Lung microvascular endothelial cell (primary cell): ENCODE results near the gene CYBA. TPM values are rescaled to one million over a fixed set of nuclear protein-coding genes. Genes with fewer than 3 reads are reported as not detected.
A peak's percentile ranks its signal among the peaks of the same experiment; 100 is the strongest.

Source experiments
- DNase-seq, 2 donors: peaks; one replicate each; pipeline versions ENCODE4 v3.0.0 to v3.0.0-alpha.2; 2010; ENCODE audit warnings: low read depth in 2 of 2
- total RNA-seq: library from RNA; depleted of rRNA; stranded (reverse); fragments of >200 nt; gene quantifications from 2 replicates; pipeline ENCODE4 v1.2.1, GENCODE V29; 2014

Gene CYBA
- total RNA-seq, 1 donor from 2014 or later: 458 TPM

DNA sequence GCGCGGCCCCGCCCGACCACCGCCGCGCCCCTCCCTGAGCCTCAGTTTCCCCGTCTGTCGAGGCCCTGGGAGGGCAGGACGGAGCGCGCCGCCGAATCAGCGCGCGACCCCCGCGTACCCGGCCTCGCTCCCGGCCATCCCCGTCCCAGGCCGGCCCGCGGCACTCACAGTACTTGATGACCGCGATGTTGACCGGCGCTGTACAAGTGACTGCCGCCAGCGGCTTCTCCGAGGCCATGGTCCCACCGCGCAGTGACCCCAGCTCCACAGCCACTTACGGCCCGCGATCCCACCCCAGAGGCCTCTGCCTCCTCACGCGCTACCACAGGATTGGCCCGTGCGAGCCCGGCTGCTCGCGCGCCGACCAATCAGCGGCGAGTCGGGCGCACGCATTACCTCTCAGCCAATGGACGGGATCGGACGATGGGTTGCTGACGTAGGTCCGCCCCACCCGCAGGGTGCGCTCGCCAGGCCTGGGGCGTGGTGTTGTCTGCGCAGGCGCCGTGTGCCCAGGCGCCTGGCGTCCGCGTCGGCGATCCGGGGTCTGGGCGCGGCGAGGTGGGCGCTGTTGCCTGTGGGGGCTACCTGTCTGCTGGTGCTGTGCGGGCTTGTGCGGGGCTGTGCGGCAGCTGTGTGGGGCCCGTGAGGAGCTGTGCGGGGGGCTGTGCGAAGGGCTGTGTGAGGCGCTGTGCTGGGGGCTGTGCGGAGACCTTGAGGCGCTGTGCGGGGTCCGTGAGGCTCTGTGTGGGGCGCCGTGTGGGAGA, 12.2 kb upstream of the CYBA start, which contains the start of gene MVD:
TSS of gene MVD (minus strand) at position 249 of the 764 bp plus-strand sequence. CDS start at position 238, 11 bp downstream.
- DNase-seq: peak; percentile 99

DNA sequence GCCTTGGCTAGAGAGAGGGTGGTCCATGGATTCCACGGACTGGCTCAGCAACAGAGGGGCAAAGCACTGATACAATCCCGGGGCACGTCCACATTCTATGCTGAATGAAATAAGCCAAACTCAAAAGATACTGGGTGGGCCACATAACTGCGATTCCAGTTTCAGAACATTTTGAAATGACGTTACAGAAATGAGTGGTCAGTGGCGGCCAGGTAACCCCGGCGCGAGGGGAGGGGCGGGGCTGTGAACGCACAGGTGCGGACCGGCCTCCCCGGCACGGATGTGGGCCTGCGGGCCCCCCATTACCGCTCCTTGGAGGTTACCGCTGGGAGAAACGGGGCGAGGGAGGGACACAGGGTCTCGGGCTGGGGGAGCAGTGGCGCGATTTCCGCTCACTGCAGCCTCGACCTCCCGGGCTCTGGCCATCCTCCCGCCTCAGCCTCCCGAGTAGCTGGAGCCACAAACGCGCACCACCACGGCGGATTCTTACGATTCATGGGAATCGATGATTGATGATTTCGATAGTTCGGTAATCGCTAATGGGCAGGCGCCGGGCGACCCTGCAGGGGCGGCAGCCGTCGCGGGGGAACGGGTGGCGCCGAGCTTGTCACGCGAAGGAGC, 11.5 kb upstream of the CYBA start:
- no peak for DNase-seq

DNA sequence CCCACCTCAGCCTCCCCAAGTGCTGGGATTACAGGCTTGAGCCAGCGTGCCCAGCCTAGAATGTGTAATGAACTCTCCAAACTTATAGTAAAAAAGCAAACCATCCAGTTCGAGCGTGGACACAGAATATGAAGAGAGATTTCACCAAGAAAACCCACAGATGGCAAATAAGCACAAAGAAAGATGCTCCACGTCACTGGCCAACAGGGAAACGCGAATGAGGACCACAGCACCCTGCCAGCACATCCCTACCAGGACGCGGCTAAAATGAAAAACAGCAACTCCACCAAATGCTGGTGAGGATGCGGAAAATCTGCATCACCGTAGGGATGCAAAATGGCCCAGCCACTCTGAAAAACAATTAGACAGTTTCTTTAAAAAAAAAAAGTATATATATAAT, 10.6 kb upstream of the CYBA start:
- DNase-seq: peak in 1 of 2 donors; percentile 42

DNA sequence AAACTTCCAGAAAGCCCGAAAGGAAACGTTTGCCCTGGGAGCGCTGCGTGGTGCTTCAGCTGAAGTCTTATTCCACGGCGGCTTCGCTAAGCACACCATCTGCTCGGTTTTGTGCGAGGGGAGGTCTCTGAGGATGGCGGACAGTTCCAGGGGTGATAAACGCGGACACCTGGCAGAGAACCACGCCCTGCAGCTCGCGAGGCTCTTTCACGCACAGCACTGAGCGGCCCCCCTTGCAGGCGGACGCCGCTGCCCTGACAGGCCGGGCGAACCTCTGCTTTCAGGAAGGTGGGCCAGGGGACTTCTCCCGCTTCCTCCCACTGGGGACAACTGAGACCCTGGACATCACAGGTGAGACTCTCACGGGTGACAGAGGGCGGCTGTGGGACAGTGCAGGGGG, 8.3 kb upstream of the CYBA start:
- DNase-seq: no peak

DNA sequence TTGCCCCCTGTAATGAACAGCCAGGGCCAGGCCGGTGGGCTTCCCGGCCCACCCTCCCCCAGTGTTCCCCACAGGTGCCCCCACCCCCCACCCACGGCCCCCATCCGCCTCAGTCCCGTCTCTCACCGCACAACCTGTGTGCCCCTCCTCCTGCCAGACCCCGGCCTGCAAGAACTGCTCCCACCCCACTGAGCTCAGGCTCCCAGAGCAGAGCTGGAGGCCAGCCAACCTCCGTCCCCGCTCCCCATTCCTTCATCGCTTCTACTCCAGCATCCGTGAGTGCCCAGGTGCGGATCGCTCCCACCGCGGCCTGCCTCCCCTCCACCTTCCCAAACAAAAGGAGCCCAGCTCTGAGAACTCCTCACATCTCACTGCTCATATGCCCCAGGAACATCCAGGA, 7.9 kb upstream of the CYBA start:
- DNase-seq: no peak

DNA sequence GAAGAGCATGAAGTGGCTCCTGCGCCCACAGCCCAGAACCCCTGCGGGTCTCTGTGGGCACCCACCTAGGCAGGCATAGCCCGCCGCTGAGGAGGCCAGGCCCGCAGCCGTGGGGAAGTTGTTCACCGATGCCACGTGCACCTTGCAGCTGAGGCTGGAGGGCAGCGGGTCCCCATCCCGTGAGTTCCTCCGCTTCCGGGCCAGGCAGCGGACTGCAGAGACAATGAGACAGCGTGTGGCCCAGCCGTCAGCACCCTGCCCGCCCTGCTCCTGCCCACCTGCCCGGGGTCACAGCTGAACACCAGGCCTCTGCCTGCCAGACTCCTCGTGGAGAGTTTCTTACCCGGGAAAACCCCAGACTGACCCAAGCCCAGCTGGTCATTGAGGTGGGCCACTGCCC, 6.5 kb upstream of the CYBA start:
- no peak for DNase-seq

DNA sequence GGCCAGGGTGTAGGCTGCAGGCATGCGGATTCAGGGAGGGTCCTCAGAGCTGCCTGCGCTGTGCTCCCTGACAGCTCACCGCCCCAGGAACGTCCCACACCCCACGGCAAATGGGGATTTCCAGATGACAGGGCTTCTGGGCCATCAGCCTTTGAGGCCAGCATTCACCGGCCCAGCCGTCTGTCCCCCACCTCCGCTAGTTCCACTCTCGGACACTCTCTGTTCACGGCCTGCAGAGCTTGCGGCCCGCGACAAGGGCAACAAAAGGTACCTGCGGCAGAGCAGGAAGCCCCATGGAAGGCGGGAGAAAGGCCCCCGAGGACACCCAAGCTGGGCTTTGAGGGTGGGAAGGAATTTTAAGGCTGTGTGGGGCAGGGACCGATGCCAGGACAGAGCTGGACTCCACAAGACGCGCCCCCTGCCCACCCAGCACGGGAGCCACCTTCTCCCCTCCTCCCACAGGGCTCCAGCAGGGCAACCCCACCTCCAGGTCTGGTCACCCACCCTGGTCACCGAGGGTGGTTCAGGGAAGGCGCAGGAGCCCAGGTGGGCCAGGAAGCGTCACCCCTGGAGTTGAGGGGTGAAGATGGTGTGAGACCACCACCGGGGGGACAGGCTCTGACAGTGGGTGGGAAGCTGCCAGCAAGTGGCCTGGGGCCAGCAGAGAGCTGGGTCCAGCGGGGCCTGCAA, 5.6 kb upstream of the CYBA start:
- DNase-seq: no peak

DNA sequence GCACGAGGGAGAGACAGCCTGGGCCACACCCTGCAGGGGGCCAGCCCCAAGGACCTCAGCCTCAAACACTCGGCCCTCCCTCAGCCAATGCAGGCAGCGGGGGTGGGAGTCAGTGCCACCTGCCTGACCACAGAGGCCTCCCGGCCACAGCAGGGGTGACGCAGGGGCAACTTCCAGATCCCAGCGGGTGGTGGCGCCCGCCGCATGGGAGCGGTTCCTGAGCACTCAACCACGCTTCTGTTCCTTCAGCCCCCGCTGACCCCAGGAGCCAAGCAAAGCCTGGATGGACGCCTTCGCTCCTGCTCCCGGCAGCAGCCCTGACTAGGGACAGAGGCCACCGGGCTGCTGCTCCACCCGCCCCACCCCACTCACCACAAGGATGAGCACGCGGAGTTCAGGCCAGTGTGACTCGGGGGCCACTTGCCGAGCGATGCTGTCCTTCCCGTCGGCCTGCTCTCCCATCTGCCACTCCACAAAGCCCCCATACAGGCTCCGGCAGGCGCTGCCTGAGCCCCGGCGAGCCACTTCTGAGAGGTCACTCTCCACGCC, 5.0 kb upstream of the CYBA start:
- DNase-seq: no peak

DNA sequence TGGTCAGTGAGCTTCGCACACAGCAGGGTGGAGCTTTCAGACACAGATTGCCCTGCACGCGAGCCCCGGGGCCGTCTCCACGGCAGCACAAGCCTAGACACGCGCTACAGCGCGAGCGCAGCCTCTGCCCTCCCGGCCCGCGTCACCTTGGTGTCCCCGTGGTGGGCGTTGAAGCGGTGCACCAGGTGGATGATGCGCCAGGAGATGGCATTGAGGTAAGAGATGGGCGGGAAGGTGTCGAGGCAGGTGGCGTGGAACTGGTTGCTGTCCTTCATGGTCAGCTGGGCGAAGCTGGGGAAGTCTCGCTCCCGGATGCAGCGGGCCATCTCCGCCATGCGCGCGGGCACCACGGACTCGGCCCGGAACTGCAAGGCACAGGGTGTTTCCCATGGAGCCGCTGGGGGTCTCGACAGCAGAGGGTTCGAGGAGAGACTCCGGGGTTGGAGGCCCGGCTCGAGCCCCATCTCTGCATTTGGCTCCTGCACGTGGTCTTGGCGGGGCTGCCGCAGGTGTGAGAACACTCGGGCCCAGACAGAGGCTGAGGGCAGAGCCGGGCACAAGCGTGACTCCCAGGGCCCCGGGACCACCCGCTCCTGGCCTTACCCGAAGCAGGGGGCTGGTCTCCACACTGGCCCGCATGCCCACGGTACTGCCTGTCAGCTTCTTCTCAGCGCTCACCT, 4.3 kb upstream of the CYBA start:
- no peak for DNase-seq

DNA sequence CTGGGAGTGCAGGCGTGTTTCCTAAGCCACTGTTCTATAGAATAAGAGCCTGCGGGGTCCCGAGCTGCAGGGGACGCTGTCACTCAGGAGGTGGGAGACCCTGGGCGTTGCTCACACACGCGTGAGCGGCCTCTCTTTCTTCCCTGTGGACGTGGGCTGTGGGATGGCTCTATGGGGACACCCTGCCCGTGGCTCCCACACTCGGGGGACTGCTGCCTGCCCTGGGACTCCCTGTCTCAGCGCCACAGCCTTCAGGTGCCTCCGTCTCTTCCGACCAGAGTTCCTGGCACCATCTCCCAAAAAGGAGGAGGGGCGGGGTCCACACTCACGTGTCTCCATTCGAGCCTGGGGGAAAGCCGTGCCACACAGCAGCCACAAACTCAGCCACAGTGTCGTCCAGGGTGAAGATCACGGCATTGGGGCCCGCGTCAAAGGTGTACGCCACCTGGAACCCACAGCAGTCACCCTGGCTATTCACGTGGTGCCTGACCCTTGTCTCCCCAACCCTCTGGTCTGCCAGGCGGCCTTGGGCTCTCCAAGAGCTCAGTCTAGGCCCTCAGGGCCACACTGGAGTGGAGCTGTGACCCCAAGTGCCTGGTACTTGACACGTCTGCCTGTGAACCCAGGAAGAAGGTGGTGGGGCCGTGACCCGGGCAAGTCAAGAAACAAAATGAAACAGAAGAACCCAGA, 3.7 kb upstream of the CYBA start:
- DNase-seq: no peak

DNA sequence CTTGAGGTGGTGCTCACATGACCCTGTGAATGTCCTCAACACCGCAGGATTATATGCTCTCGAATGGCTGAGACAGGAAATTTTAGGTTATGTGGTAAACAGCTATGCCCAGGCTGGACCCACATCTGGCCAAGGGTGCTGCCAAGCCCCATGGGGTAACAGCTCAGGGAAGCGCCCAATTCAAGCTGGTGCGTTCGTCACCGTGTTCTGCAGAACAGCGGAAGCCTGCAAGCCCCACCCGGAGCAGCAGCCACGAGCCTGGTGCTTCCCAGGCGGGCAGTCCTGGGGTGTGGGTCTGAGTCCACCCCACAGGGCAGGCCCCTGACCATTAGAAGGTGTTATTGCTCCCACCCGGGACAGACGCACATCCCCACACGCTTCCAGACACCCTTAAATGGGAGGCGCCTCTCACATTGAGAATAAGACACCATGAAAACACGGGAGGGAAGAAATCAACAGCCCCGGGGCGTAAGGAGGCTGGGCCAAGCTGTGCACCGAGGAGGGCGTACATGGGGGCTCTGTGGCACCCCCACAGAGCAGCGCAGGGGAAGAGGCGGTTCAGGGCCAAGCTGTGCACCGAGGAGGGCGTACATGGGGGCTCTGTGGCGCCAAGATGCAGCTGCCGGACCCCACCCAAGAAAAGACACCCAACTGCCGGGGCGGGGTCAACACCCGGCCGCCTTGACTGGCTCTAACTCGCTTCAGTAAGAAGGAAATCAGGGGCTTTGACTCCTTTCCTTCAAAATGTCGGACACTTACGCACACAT, 2.9 kb upstream of the CYBA start:
- no peak for DNase-seq

DNA sequence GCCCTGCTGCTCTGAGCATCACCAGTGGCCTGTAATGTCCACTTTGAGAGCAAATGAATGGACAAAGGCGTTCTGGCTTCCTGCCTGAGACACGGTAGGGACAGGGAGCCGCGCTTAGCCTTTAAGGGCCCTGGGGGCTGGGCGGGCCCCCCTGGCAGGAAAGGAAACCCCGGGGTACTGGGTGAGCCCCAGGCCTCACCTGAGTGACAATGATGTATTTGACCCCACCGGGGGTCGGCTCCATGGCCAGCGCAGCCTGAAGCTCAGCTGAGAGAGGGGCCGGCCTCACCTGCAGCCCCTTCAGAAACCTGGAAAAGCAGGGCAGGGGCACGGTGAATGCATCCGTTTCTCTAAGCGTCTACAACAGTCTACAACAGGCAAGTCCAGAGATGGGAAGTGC, 2.2 kb upstream of the CYBA start:
- DNase-seq: no peak

DNA sequence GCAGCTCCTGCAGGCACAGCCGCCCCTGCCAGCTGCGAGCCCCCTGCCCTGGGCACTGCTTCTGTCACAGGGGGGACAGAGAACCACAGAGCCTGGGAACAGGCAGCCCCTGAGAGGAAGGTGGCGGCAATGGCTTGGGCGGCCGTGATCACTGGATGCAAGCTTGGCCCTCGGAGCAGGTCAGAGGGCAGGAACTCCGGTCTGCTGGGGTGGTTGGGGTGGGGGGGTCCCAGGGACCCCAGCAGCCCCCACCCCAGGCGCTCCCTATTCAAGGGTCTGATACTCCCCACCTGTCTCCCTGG, 1.9 kb upstream of the CYBA start:
- DNase-seq: no peak

DNA sequence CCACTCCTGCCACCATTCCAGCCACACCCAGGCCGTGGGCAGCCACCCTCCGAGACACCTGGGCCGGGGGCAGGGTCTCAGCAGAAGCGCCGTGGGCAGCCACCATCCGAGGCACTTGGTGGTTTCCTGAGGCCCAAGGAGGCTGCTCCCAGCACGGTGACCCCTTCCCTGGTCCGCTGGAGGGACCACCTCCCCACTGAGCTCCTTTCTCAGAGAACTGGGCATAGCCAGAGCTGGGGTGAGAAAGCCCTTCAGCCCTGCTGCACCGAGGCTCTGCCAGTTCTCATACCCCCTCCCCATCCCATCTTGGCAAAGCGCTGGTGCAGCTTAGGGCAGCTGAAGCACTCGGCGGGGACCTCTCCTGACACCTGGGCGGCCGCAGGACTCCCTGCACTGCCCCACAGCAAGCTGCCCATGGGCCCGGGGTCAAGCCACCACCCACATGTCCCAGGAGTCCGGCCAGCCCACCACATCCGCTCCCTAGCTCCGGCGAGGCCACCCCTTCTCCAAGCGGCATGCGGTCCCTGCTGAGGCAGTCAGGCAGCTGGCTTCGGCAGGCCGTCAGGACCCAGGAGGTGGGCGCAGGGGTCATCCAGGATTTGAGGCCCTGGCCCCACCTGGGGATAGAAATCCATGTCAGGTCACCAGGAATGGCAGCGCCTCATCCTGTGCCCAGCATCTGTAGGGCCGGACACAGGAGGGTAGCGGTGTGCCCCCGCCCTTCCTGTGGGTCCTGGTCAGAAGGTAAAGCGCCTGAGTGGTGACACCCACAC, 1.3 kb upstream of the CYBA start:
- no peak for DNase-seq

DNA sequence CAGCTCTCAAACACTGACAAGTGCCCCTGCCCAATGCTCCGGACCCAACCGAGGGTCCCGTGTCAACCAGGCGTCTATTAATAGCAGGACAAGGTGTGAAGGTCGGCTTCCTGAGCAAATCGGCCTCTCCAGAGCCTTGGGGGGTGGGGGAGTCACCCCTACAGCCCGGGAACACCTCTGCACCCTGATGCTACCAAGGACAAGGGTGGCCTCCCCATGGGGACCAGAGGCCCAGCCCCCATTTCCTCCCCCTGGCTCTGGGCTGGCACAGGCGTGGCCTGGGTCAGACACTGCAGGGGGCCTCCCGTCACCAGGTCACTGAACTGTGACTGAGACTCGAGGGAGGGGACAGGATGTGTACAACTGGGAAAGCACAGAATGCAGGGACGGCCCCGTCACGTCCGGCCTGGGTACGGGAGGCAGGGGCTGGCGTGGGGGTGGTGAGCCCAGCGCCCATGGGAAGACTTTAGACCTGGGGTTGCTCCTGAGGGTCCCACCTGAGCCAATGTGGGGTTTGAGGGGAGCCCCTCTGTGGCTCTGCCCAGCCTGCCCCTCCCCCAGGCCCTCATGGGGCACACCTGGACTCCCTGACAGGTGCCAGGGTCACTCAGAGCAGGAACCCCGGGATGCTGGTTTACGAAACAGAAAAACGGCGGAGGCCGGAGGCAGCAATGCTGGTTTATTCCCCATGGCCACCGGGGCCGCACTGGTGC, 579 bp upstream of the CYBA start:
- DNase-seq: peak in 1 of 2 donors; percentile 93

DNA sequence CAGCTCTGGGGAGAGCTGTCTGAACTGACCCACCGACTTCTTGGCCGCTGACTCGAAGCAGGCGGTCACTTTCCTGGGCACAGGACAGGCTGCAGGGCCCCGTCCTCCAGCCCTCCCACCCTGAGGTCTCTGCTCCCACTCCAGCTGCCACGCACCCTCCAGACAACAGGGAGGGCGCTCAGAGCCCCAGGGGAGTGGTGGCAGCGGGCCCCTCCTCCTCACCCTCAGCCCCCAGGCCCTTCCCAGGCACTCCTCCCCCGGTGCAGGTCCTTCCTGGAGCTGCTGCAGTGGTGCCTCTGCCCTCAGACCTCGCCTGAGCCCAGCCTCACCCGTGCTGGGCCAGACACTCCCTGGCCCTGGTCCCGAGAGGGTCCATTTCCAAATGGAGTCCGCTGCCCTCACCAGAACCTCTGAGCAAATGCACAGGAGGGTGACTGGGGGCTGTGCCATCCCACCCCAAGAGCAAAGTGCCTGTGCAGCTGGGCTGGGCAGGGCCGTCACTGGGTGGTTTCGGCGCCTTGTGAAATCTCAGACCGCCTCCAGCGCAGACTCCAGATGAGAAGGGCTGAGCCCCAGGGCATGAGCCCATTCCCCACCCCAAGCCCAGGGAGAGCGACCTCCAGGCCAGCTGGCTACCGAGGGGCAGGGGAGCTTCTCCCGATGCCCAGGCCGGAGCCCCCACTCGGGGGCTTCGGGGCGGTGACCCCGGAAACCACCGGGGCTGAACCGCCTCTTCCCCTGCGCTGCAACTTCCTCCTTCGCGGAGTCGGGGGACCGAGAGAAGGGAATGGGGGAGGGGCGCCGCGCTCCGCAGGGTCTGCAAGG, 717 bp downstream of the CYBA start:
- DNase-seq: no peak

DNA sequence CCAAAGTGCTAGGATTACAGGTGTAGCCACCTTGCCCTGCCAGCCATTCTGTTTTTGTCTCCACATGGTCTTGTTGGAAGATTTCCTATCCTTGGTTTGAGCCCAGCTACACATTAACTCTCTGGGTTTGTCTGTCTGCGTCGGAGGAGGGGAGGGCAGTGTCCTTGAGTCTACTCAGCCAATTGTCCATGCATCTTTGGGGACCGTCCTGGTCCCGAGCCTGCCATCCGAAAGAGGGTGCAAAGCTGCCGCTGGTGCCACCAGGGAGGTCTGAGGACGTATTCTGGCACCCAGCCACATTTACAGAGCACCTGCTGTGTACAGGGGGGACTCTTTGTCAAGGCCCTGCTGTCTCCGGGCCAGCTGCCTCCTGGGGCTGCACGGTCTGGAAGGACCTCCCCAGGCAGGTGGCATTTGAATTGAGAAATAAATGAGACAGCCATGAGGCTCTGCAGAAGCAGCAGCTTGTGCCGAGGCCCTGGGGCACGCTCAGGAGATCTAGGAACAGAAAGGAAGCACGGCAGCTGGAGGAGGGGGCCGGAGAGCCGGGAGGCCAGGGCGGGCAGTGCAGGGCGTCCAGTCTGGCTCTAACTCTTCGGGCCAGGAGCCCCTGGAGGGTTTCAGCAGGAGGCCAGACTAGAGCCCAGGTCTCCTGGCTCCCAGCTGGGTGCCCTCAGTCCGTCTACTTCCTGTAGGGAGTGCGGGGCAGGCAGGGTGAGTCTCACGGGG, 1.5 kb downstream of the CYBA start:
- DNase-seq: no peak
